ENCODE data around the gene RAB14.
A peak's percentile ranks its signal among the peaks of the same experiment; 100 is the strongest.

DNA sequence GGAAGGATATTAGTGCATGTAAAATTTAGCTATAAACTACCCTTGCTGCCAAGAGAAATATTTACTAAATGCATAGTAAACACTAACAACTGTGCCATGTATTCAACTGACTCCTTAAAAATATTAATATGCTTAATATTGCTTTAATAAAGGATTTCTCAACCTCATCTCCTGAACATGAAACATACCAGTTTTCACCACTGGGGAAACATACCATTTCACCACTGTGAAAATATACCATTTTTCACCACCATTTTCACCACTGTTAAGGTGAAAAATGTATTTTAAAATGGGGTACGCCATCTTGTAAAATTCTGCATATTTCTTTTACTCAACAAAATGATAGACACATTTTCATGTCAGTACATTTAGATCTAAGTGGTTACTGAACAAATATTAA lies 4.5 kb downstream of the RAB14 start:
- TF ChIP-seq, protein P1, sequence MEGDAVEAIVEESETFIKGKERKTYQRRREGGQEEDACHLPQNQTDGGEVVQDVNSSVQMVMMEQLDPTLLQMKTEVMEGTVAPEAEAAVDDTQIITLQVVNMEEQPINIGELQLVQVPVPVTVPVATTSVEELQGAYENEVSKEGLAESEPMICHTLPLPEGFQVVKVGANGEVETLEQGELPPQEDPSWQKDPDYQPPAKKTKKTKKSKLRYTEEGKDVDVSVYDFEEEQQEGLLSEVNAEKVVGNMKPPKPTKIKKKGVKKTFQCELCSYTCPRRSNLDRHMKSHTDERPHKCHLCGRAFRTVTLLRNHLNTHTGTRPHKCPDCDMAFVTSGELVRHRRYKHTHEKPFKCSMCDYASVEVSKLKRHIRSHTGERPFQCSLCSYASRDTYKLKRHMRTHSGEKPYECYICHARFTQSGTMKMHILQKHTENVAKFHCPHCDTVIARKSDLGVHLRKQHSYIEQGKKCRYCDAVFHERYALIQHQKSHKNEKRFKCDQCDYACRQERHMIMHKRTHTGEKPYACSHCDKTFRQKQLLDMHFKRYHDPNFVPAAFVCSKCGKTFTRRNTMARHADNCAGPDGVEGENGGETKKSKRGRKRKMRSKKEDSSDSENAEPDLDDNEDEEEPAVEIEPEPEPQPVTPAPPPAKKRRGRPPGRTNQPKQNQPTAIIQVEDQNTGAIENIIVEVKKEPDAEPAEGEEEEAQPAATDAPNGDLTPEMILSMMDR (IDR thresholded peaks at IDR 0.05) = peak in 1 of 6 experiments; percentile 35
- no peak for TF ChIP-seq POLR2A (IDR thresholded peaks at IDR 0.05)
